GM23338 (cell line): ENCODE results near the gene GATA5. TPM values are rescaled to one million over a fixed set of nuclear protein-coding genes. Genes with fewer than 3 reads are reported as not detected.
A peak's percentile ranks its signal among the peaks of the same experiment; 100 is the strongest.

Experiments
- ATAC-seq: fragments of 200-7000 bp; cut with Tn5 transposase; 3 replicates; pipeline ENCODE4 v1.9.1; 2020
- DNase-seq: peaks from one replicate; pipeline ENCODE4 v3.0.0-alpha.2; 2015; ENCODE audit warnings: low spot score
- H2AFZ ChIP-seq: fragments of 200-600 bp; sonication (generic); 2 replicates; pipeline ENCODE4 v1.8.0; 2016; ENCODE audit warnings: antibody characterized with exemption, mild to moderate bottlenecking, moderate library complexity
- H3F3A ChIP-seq: fragments of 200-600 bp; sonication (generic); replicated peaks from 2 replicates; pipeline ENCODE4 v1.8.0; 2017; ENCODE audit warnings: antibody characterized with exemption, mixed run types, low read depth
- H3K27ac ChIP-seq: fragments of 200-600 bp; sonication (generic); 2 replicates; pipeline ENCODE4 v1.6.1; 2016; ENCODE audit warnings: low read depth
- H3K27me3 ChIP-seq: fragments of 200-600 bp; sonication (generic); 2 replicates; pipeline ENCODE4 v1.8.0; 2016; ENCODE audit warnings: mild to moderate bottlenecking, mixed run types, moderate library complexity; ENCODE audit not compliant: insufficient read depth
- H3K36me3 ChIP-seq: fragments of 200-600 bp; sonication (generic); 2 replicates; pipeline ENCODE4 v1.8.0; 2016; ENCODE audit warnings: mild to moderate bottlenecking; ENCODE audit not compliant: insufficient read depth
- H3K4me1 ChIP-seq: fragments of 200-600 bp; sonication (generic); 2 replicates; pipeline ENCODE4 v1.8.0; 2016; ENCODE audit warnings: mild to moderate bottlenecking, moderate library complexity; ENCODE audit not compliant: insufficient read depth
- H3K4me2 ChIP-seq: fragments of 200-600 bp; sonication (generic); 2 replicates; pipeline ENCODE4 v1.7.1; 2017; ENCODE audit warnings: mixed run types
- H3K4me3 ChIP-seq: fragments of 200-600 bp; sonication (generic); 2 replicates; pipeline ENCODE4 v1.6.1; 2016; ENCODE audit warnings: mixed run types
- H3K79me2 ChIP-seq: fragments of 200-600 bp; sonication (generic); replicated peaks from 2 replicates; pipeline ENCODE4 v1.8.0; 2017; ENCODE audit warnings: mild to moderate bottlenecking; ENCODE audit not compliant: insufficient read depth
- H3K9me2 ChIP-seq: fragments of 200-600 bp; sonication (generic); 2 replicates; pipeline ENCODE4 v1.8.0; 2017; ENCODE audit not compliant: insufficient read depth
- H4K20me1 ChIP-seq: fragments of 200-600 bp; sonication (generic); replicated peaks from 2 replicates; pipeline ENCODE4 v1.8.0; 2017; ENCODE audit warnings: mild to moderate bottlenecking; ENCODE audit not compliant: insufficient read depth
- H3K27ac Mint-ChIP-seq: 2 replicates; pipeline ENCODE4 v1.8.0; 2020; ENCODE audit warnings: inconsistent platforms, mild to moderate bottlenecking, moderate library complexity, mixed read lengths
- H3K27me3 Mint-ChIP-seq: 3 replicates; pipeline ENCODE4 v1.8.0; 2022; ENCODE audit warnings: low read depth, mild to moderate bottlenecking, moderate library complexity, mixed read lengths, inconsistent platforms; ENCODE audit not compliant: insufficient read depth, poor library complexity
- H3K36me3 Mint-ChIP-seq: 3 replicates; pipeline ENCODE4 v1.8.0; 2021; ENCODE audit warnings: low read depth, mild to moderate bottlenecking, inconsistent platforms, moderate library complexity, mixed read lengths
- H3K4me1 Mint-ChIP-seq: 3 replicates; pipeline ENCODE4 v1.8.0; 2020; ENCODE audit warnings: mild to moderate bottlenecking, inconsistent platforms, mixed read lengths
- H3K4me3 Mint-ChIP-seq: 3 replicates; pipeline ENCODE4 v1.8.0; 2021; ENCODE audit warnings: moderate library complexity, mild to moderate bottlenecking, inconsistent platforms, mixed read lengths
- H3K9me3 Mint-ChIP-seq: 3 replicates; pipeline ENCODE4 v1.8.0; 2020; ENCODE audit warnings: moderate library complexity, mild to moderate bottlenecking, inconsistent platforms, mixed read lengths
- CREB1 ChIP-seq: fragments of 250-450 bp; sonication (Bioruptor Pico); IDR thresholded peaks from 2 replicates; pipeline ENCODE4 v1.5.0; 2020; ENCODE audit warnings: low read depth, mild to moderate bottlenecking, moderate library complexity
- CTCF ChIP-seq, 2 experiments: fragments of 200-600 bp in 1 of 2; sonication (generic) in 1 of 2; conservative IDR thresholded peaks; 2 replicates each; pipeline versions ENCODE4 v1.5.1 to v1.6.1; 2016 to 2017; ENCODE audit warnings: antibody characterized with exemption in 2 of 2, low read depth in 2 of 2, mild to moderate bottlenecking in 2 of 2, moderate library complexity in 1 of 2
- ETS1 ChIP-seq: IDR thresholded peaks from 2 replicates; pipeline ENCODE4 v1.6.1; 2016; ENCODE audit warnings: antibody characterized with exemption
- EZH2 ChIP-seq: fragments of 200-600 bp; sonication (generic); IDR thresholded peaks from one replicate; pipeline ENCODE4 v1.8.0; 2017; ENCODE audit warnings: antibody characterized with exemption, mild to moderate bottlenecking, low read depth; ENCODE audit not compliant: unreplicated experiment
- EZH2phosphoT487 ChIP-seq: fragments of 200-600 bp; sonication (generic); IDR thresholded peaks from one replicate; pipeline ENCODE4 v1.8.1; 2018; ENCODE audit warnings: antibody characterized with exemption; ENCODE audit not compliant: unreplicated experiment
- JUNB ChIP-seq: IDR thresholded peaks from one replicate; pipeline ENCODE4 v1.6.1; 2016; ENCODE audit warnings: antibody characterized with exemption; ENCODE audit not compliant: unreplicated experiment
- POLR2AphosphoS5 ChIP-seq: IDR thresholded peaks from 2 replicates; pipeline ENCODE4 v1.6.1; 2016; ENCODE audit warnings: antibody characterized with exemption, low read depth
- REST ChIP-seq: IDR thresholded peaks from one replicate; pipeline ENCODE4 v1.6.1; 2018; ENCODE audit warnings: antibody characterized with exemption; ENCODE audit not compliant: unreplicated experiment
- STAT1 ChIP-seq: IDR thresholded peaks from one replicate; pipeline ENCODE4 v1.6.1; 2016; ENCODE audit warnings: antibody characterized with exemption; ENCODE audit not compliant: unreplicated experiment
- ZNF114 ChIP-seq: fragments of 250-450 bp; sonication (Bioruptor Pico); IDR thresholded peaks from 2 replicates; pipeline ENCODE4 v1.5.0; 2020; ENCODE audit warnings: mild to moderate bottlenecking, moderate library complexity
- ZNF331 ChIP-seq: fragments of 250-450 bp; sonication (Bioruptor Pico); IDR thresholded peaks from 2 replicates; pipeline ENCODE4 v1.5.0; 2020; ENCODE audit warnings: low read depth, mild to moderate bottlenecking, moderate library complexity
- ZNF462 ChIP-seq: fragments of 250-450 bp; sonication (Bioruptor Pico); IDR thresholded peaks from 2 replicates; pipeline ENCODE4 v1.5.0; 2020; ENCODE audit warnings: mild to moderate bottlenecking, moderate library complexity
- polyA plus RNA-seq: library from polyadenylated mRNA; unstranded; fragments of >200 nt; fragmentation: Nextera tagmentation; extraction: Ambion mirVana; gene quantifications from 2 replicates; pipeline ENCODE4 v1.2.1, GENCODE V29; 2016
- total RNA-seq: library from RNA; depleted of rRNA; stranded (reverse); fragments of >200 nt; shearing (Covaris generic); gene quantifications from 2 replicates; pipeline ENCODE4 v1.2.3, GENCODE V29; 2014

Gene GATA5
- total and polyA plus RNA-seq, 2 experiments from 2014 or later = 0.60 to 0.73 TPM

GRCh38 chr20:62470001-62470400, 5.8 kb downstream of the GATA5 start:
- Histone ChIP-seq H3K4me2 (no peak overlapping the region), H3K36me3 (no peaks in the 10 kb centered on the region), H3K9me2 (no peaks in the 10 kb centered on the region), H3K27me3 (peaks cover 20% of the 10 kb centered on the region), H4K20me1 (no peaks in the 10 kb centered on the region), H3K27ac (no peak overlapping the region), H3K4me1 (peaks cover 8% of the 10 kb centered on the region), H3K4me3 (no peak overlapping the region), H2AFZ (peak overlapping the region; percentile 38; the same call in 1 of the 2 replicates), H3K79me2 (no peaks in the 10 kb centered on the region), H3F3A (0 out of 2 replicates have a peak, but pooled peaks cover 10% of the 10 kb centered on the region)
- H3K36me3 Mint-ChIP-seq = no peaks in the 10 kb centered on the region
- no peak overlapping the region for H3K27ac Mint-ChIP-seq
- DNase-seq = no peak
- no peak for TF ChIP-seq ZNF462 (CRISPR knock-in tag)
- no peak for TF ChIP-seq EZH2phosphoT487
- TF ChIP-seq ETS1 = no peak
- TF ChIP-seq ZNF114 (CRISPR knock-in tag) = no peak
- TF ChIP-seq CREB1 (CRISPR knock-in tag) = no peak
- no peak for TF ChIP-seq REST
- no peak for TF ChIP-seq EZH2
- no peak for TF ChIP-seq STAT1
- no peak for TF ChIP-seq CTCF (conservative IDR thresholded peaks at IDR 0.05; ENCODE audit: low read depth in 2 of 2)
- no peak for TF ChIP-seq JUNB
- no peak for TF ChIP-seq POLR2AphosphoS5
- TF ChIP-seq ZNF331 (CRISPR knock-in tag) = no peak
- peaks cover 8% of the 10 kb centered on the region for H3K4me1 Mint-ChIP-seq
- H3K9me3 Mint-ChIP-seq = no peaks in the 10 kb centered on the region
- H3K27me3 Mint-ChIP-seq = peaks cover 28% of the 10 kb centered on the region
- ATAC-seq = no peak
- H3K4me3 Mint-ChIP-seq = no peak overlapping the region
